Ureter (tissue), 1 donor: ENCODE data around the gene CCL25. TPM values are rescaled to one million over a fixed set of nuclear protein-coding genes. Genes with fewer than 3 reads are reported as not detected.
"Not testable (repeated sequence)": the region's sequence is repeated elsewhere in the genome, so short reads cannot be mapped to it uniquely, and the experiment has no call there.

Source experiments
- DNase-seq: peaks from one replicate; pipeline ENCODE4 v3.0.0-alpha.2; 2020; ENCODE audit warnings: low spot score
- total RNA-seq: library from RNA; stranded (reverse); gene quantifications from one replicate; pipeline ENCODE4 v1.2.4, GENCODE V29; 2023
- donor health status: DM: yes; HTN: yes; CAD: no.

CCL25 gene
- total RNA-seq, 1 donor from 2014 or later = not detected

GRCh38 chr19:8085598-8086408, 33.2 kb downstream of the CCL25 start:
- peak; percentile 56 for DNase-seq

GRCh38 chr19:8086849-8087248, 34.3 kb downstream of the CCL25 start:
- no peak for DNase-seq

- DNase-seq = no peak
These were observed 35.3 kb downstream of the CCL25 start for GRCh38 chr19:8087876-8088275.

GRCh38 chr19:8088752-8089663, 36.4 kb downstream of the CCL25 start:
- no peak for DNase-seq

GRCh38 chr19:8089664-8090601, 37.4 kb downstream of the CCL25 start:
- DNase-seq = no peak

- no peak for DNase-seq
These were observed 38.4 kb downstream of the CCL25 start for GRCh38 chr19:8090950-8091349.

- DNase-seq = no peak
These were observed 41.2 kb downstream of the CCL25 start for GRCh38 chr19:8093740-8094139.

- no peak for DNase-seq
These were observed 41.8 kb downstream of the CCL25 start for GRCh38 chr19:8094336-8094735.

- DNase-seq = no peak
These were observed 42.9 kb downstream of the CCL25 start for GRCh38 chr19:8095354-8095886.

GRCh38 chr19:8096071-8096470, 43.5 kb downstream of the CCL25 start:
- DNase-seq = no peak

GRCh38 chr19:8097198-8097597, 44.6 kb downstream of the CCL25 start:
- no peak for DNase-seq

- no peak for DNase-seq
These were observed 45.4 kb downstream of the CCL25 start for GRCh38 chr19:8097681-8098567.

GRCh38 chr19:8101311-8101710, 48.8 kb downstream of the CCL25 start:
- DNase-seq = no peak

GRCh38 chr19:8101910-8102309, 49.4 kb downstream of the CCL25 start:
- DNase-seq = not testable (repeated sequence)

- DNase-seq = no peak
These were observed 52.9 kb downstream of the CCL25 start for GRCh38 chr19:8105471-8105870.

GRCh38 chr19:8107301-8107903, 54.8 kb downstream of the CCL25 start:
- no peak for DNase-seq

GRCh38 chr19:8108560-8109445, 56.2 kb downstream of the CCL25 start:
- DNase-seq = no peak

- DNase-seq = no peak
These were observed 56.9 kb downstream of the CCL25 start for GRCh38 chr19:8109455-8109854.
